ENCODE measurements around the gene SYNM.

DNA sequence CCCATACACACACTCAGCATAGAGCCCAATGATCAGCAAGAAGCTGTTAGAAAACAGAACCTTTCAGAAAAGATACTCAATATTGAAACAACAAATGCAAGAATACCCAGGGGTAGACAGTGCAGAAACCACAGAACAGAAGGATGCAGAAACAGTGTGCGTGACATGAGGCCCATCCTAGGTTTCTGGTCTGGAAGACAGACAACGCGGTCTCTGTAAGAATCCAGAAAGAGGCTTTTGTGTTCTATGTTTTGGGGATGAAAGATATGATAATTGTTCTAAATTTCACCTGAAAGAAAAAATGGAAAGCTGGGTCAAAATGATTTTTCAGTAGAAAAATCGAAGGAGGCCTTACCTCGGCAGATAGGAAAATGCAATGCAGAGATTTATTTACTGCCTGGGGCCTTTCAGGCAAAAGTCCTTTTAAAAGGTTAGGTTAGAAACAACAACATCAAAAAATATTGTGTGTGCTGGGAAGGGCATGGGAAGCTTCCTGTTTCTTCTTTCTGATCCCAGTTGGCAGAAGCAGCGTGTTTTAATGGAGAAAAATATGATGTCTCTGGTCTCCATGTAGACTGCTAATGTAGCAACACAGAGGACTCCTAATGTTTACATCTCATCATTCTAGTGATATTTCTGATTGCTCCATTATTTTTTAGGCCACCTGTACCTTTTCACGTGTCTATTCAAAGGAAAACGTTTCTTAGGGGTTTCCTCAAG is 17.0 kb downstream of the SYNM start:
- TF ChIP-seq GATA3 (IDR thresholded peaks at IDR 0.05; ENCODE audit: low read depth, low read length) (no peak), GATA2 (IDR thresholded peaks at IDR 0.05; ENCODE audit: low read depth, low read length) (no peak)
